GM12864 (cell line): ENCODE results near the gene CCN2.

Experiments
- DNase-seq: peaks from one replicate; pipeline ENCODE4 v3.0.0-alpha.2; 2011; ENCODE audit warnings: low read depth
- H3K4me3 ChIP-seq: 2 replicates; pipeline ENCODE4 v1.5.1; 2011; ENCODE audit warnings: mild to moderate bottlenecking, low read depth, low read length, control low read depth
- TF ChIP-seq, protein P1 (sequence below): IDR thresholded peaks from 2 replicates; pipeline ENCODE4 v1.5.1; 2011; ENCODE audit warnings: low read depth, mild to moderate bottlenecking, moderate library complexity, low read length, control low read depth, inconsistent platforms; ENCODE audit errors: missing control alignments

CCN2 gene

DNA sequence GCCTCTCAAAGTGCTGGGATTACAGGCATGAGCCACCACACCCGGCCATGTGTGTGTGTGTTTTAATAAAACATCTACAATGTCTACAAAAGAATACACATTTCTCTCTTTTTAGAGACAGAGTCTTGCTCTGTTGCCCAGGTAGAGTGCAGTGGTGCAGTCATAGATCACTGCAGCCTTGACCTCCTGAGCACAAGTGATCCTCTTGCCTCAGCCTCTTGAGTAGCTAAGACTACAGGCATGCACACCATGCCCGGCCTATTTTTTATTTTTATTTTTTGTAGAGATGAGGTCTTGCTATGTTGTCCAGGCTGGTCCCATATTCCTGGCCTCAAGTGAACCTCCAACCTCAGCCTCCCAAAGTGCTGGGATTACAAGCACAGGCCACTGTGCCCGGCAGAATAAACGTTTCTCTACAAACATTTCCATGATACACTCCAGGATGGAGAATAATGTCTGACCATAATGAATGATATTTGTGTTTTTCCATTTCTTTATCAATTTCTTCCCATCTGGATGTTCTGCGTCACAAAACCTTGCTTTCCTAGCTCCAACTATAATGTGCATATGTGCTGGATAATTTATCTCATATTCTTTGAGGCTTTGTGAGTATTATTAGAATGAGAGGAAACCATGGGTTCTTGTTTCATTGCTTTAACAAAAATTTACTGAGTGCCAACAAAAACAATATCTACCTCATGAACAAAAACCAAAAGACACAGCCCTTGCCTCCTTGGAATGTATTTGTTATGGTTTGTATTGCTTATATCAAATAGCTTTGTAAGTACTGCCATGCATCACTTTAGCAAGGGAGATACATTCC lies 28.6 kb upstream of the CCN2 start:
- TF ChIP-seq, protein P1, sequence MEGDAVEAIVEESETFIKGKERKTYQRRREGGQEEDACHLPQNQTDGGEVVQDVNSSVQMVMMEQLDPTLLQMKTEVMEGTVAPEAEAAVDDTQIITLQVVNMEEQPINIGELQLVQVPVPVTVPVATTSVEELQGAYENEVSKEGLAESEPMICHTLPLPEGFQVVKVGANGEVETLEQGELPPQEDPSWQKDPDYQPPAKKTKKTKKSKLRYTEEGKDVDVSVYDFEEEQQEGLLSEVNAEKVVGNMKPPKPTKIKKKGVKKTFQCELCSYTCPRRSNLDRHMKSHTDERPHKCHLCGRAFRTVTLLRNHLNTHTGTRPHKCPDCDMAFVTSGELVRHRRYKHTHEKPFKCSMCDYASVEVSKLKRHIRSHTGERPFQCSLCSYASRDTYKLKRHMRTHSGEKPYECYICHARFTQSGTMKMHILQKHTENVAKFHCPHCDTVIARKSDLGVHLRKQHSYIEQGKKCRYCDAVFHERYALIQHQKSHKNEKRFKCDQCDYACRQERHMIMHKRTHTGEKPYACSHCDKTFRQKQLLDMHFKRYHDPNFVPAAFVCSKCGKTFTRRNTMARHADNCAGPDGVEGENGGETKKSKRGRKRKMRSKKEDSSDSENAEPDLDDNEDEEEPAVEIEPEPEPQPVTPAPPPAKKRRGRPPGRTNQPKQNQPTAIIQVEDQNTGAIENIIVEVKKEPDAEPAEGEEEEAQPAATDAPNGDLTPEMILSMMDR: no peak
- H3K4me3 ChIP-seq: no peak overlapping the region
- no peak for DNase-seq

DNA sequence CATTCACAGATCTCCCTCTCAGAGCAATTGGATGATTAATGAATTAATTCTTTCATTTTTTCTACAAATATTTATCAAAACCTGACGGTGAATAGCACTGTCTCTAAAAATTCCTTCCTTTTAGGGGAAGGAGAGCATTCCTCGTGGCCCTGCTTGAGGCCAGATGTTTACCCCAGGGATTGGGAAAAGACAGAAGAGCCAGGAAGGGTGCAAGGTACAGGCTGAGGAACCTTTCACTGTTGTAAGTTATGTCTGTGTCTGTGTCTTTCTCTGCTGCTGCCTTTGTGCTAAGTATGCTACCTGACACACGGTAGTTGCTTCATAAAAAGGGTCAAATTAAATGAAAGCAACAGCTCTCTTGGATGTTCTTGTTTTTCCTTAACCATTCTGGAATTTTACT lies 27.4 kb upstream of the CCN2 start:
- no peak overlapping the region for H3K4me3 ChIP-seq

DNA sequence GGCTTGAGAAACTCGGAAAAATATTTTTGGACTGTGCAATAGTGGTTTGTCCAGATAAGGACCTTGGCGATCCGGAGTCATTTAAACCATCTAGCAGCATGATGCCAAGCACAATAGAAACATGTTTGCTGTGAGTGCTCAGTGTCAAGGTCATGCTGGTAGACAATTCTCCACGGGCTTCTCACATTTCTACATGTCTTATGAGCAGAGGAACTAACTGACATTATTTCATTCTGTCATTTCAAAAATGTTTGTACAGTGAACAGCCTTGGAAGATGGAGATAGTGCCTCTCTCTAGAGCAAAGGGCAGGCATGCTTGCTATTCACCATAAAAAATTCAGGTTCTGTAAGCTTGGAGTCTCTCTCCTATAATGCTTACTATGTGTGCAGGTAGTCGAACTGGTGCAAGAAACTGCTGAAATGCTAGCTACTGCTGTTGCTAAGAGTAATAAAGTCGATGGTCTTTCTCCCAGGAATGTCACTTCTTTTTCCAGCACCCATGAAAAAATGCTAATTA lies 25.4 kb upstream of the CCN2 start:
- TF ChIP-seq, protein P1: no peak
- no peak for DNase-seq
- no peak overlapping the region for H3K4me3 ChIP-seq

More for the DNA sequence above, 27.4 kb upstream of the CCN2 start:
- DNase-seq: no peak
- TF ChIP-seq, protein P1: no peak

DNA sequence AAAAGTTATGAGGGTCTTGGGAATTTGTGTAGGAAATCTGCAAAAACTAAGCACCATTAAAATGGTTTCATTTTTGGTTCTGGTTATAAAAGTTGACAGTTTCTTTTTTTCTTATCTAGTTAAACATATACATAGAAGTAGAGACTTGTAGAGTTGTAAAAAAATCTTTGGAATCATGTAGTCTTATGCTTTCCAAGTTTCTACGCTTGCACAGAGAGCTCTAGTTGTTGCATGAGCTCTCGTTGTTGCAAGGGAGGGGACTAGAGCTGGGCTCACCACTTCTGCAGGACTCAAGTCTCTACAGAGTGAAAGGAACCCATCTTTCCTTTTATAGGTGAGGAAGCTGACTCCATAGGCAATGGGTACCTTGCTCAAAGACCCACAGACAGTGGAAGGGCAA lies 21.6 kb upstream of the CCN2 start:
- no peak for DNase-seq

DNA sequence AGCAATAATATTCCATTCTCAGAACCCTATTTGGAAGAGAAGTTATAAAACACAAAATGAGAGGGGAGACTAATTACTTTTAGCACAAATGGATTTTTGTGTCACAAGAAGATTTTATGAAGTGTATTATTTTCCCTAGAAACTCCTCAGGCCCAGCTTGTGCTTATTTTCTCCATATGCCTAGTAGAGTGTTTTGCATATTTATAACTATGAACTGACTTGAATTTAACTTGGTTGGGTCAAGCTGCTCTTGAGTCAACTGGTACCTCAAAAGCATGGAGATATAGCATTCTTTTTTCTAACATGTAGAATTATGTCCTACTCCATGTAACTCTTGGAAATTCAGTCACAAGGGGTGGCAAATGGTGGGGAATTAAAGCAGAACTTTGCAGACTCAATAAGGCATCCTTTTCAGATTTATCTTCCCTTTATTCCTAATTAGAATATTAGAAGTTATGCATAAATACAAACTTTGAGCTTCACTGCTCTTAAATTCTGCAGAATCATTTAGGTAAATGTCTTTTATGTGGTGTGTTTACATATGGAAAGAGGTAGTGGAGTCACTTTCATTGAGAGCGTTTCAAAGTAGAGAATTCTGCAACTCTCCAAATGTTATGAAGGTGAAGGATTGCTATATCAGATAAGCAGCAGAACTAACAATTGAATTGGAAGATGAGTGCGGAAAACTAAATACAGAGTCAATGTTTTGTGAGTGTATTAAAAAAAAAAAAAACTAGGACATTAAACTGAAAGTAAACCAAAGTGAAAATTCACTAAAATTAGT lies 19.1 kb upstream of the CCN2 start:
- TF ChIP-seq, protein P1: no peak
- DNase-seq: no peak
- no peak overlapping the region for H3K4me3 ChIP-seq

More for the DNA sequence above, 21.6 kb upstream of the CCN2 start:
- TF ChIP-seq, protein P1: no peak
- H3K4me3 ChIP-seq: no peak overlapping the region

DNA sequence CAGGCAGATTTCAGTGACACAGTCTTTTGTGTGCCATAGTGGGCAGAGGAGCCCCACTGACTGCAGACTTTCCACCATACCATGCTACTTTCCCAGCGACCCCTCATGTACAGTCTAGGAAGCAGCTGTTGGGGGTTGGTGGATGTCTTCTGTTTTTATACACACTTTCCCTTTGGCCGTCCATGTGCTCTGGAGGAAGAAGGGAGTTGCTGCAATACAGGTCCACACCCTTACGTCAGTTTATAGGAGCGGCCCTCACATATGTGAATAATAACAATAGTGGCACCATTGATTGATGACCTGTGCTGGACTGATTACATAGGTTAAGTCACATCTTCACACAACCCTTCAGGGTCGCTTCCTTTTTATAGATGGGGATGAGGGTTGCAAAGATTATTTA lies 17.5 kb upstream of the CCN2 start:
- TF ChIP-seq, protein P1: no peak
- H3K4me3 ChIP-seq: no peak overlapping the region
- DNase-seq: no peak
